Measurements from ENCODE around the gene NTSR1. TPM values are rescaled to one million over a fixed set of nuclear protein-coding genes. Genes with fewer than 3 reads are reported as not detected.

NTSR1 gene
- total RNA-seq, 1 donor: under 0.01 TPM

- TF ChIP-seq CTCF (IDR thresholded peaks at IDR 0.05; ENCODE audit: insufficient read depth, low read depth, low read length): no peak
- peak overlapping the region; percentile 66 for H3K4me3 ChIP-seq (ENCODE audit: low read depth, low read length)
- no peak for DNase-seq (ENCODE audit: low read depth)
These were observed 89.3 kb downstream of the NTSR1 start for GRCh38 chr20:62797671-62798532.

- TF ChIP-seq CTCF (IDR thresholded peaks at IDR 0.05; ENCODE audit: insufficient read depth, low read depth, low read length): no peak
- no peak for DNase-seq (ENCODE audit: low read depth)
These were observed 90.4 kb downstream of the NTSR1 start for GRCh38 chr20:62799036-62799435.

GRCh38 chr20:62799459-62799858, 90.8 kb downstream of the NTSR1 start:
- no peak for DNase-seq (ENCODE audit: low read depth)
- no peak overlapping the region for H3K4me3 ChIP-seq (ENCODE audit: low read depth, low read length)
- no peak for TF ChIP-seq CTCF (IDR thresholded peaks at IDR 0.05; ENCODE audit: insufficient read depth, low read depth, low read length)

More at GRCh38 chr20:62799036-62799435, 90.4 kb downstream of the NTSR1 start:
- H3K4me3 ChIP-seq (ENCODE audit: low read depth, low read length): no peak overlapping the region

- TF ChIP-seq CTCF (IDR thresholded peaks at IDR 0.05; ENCODE audit: insufficient read depth, low read depth, low read length): no peak
- no peak overlapping the region for H3K4me3 ChIP-seq (ENCODE audit: low read depth, low read length)
- no peak for DNase-seq (ENCODE audit: low read depth)
These were observed 91.2 kb downstream of the NTSR1 start for GRCh38 chr20:62799873-62800272.

GRCh38 chr20:62800314-62801259, 92.0 kb downstream of the NTSR1 start:
- H3K4me3 ChIP-seq (ENCODE audit: low read depth, low read length): no peak overlapping the region
- TF ChIP-seq CTCF (IDR thresholded peaks at IDR 0.05; ENCODE audit: insufficient read depth, low read depth, low read length): no peak
- DNase-seq (ENCODE audit: low read depth): no peak

- TF ChIP-seq CTCF (IDR thresholded peaks at IDR 0.05; ENCODE audit: insufficient read depth, low read depth, low read length): no peak
- DNase-seq (ENCODE audit: low read depth): no peak
- H3K4me3 ChIP-seq (ENCODE audit: low read depth, low read length): no peak overlapping the region
These were observed 92.8 kb downstream of the NTSR1 start for GRCh38 chr20:62801284-62802010.
